Measurements from ENCODE around the gene NOTCH3. TPM values are rescaled to one million over a fixed set of nuclear protein-coding genes. Genes with fewer than 3 reads are reported as not detected.

NOTCH3 gene
- total RNA-seq, 1 experiment from 2014 or later = 44.7 TPM

DNA sequence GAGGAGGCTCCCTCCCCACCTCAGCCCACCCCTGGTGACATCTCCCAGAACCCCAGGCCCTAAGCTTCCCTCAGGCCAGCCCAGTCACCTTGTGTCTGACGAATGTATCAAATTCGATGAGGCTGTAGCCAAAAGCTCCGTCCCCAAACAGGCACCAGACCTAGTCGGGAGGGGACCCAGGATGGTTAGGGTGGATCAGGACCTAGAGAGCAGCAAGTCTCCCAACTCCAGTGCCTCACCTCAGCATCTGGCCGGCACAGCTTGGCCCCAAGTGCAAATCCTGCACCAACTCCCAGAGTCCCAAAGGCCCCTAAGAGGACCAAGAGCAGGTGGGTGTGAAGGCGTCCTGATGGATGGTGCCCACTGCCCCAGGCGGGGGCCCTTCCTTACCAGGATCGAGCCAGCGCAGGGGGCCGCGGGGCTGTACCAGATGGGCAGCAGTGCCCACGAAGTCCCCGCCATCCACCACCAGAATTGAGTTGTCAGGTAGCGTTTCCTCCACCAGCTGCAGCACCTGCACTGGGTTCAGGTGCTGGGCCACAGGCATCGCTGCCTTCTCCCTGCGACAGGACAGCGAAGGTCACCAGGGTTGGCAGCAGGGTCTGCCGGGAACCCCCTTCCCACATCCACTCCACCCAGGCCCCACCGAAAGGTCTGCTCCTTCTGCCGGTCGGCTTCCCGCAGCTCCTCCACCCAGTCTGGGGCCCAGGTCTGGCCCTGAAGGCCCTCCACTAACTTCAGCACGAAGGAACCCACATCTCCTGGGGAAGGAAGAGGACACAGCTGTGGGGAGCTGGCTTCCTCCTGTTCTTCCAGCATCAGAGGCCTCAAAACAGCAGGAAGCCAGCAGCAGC is 84.8 kb downstream of the NOTCH3 start:
- peaks cover 7% of the 10 kb centered on the region for H3K36me3 Mint-ChIP-seq (ENCODE audit: insufficient read depth, unreplicated experiment)
- no peak for DNase-seq
- no peaks in the 10 kb centered on the region for H3K27me3 Mint-ChIP-seq (ENCODE audit: unreplicated experiment)
- TF ChIP-seq, protein P1, sequence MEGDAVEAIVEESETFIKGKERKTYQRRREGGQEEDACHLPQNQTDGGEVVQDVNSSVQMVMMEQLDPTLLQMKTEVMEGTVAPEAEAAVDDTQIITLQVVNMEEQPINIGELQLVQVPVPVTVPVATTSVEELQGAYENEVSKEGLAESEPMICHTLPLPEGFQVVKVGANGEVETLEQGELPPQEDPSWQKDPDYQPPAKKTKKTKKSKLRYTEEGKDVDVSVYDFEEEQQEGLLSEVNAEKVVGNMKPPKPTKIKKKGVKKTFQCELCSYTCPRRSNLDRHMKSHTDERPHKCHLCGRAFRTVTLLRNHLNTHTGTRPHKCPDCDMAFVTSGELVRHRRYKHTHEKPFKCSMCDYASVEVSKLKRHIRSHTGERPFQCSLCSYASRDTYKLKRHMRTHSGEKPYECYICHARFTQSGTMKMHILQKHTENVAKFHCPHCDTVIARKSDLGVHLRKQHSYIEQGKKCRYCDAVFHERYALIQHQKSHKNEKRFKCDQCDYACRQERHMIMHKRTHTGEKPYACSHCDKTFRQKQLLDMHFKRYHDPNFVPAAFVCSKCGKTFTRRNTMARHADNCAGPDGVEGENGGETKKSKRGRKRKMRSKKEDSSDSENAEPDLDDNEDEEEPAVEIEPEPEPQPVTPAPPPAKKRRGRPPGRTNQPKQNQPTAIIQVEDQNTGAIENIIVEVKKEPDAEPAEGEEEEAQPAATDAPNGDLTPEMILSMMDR (IDR thresholded peaks at IDR 0.05; ENCODE audit: unreplicated experiment) = no peak
- intact Hi-C loops (cut with micrococcal nuclease; ENCODE audit: unreplicated experiment) = no loop called here
- no peak overlapping the region for H3K27ac Mint-ChIP-seq (ENCODE audit: unreplicated experiment)
- BruUV-seq (replicated peaks) = no TSS peak
- no peaks in the 10 kb centered on the region for H3K9me3 Mint-ChIP-seq (ENCODE audit: low read depth, unreplicated experiment)
- CTCF ChIA-PET = no interaction called here
- H3K4me3 Mint-ChIP-seq (ENCODE audit: low read depth, unreplicated experiment) = no peak overlapping the region
- H3K4me1 Mint-ChIP-seq (ENCODE audit: low read depth, unreplicated experiment) = no peaks in the 10 kb centered on the region

DNA sequence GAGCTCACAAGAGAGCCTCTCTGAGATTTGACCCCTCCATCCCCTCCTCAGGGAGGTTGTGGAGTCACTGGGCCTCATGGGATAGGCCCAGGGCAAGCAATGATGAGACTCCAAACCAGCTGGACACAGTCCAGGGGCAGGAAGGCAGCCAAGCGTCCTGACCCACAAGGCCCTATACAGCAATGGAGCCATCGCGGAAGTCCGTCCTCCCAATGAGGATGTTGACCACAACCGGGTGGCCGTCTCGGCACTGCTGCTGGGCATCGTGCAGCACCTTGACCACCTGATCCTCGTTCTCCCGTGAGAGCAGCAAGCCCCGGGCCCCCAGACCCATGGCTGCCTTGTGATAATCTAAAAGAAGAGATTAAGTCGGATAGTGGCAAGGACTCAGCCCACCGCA is 85.7 kb downstream of the NOTCH3 start:
- no TSS peak for BruUV-seq (replicated peaks)
- no peak for DNase-seq
- Mint-ChIP-seq H3K4me3 (ENCODE audit: low read depth, unreplicated experiment) (no peak overlapping the region), H3K4me1 (ENCODE audit: low read depth, unreplicated experiment) (no peaks in the 10 kb centered on the region), H3K27ac (ENCODE audit: unreplicated experiment) (no peak overlapping the region), H3K9me3 (ENCODE audit: low read depth, unreplicated experiment) (no peaks in the 10 kb centered on the region), H3K27me3 (ENCODE audit: unreplicated experiment) (no peaks in the 10 kb centered on the region), H3K36me3 (ENCODE audit: insufficient read depth, unreplicated experiment) (peaks cover 7% of the 10 kb centered on the region)
- CTCF ChIA-PET = no interaction called here
- intact Hi-C loops (cut with micrococcal nuclease; ENCODE audit: unreplicated experiment) = no loop called here
- TF ChIP-seq, protein P1 (IDR thresholded peaks at IDR 0.05; ENCODE audit: unreplicated experiment) = no peak

DNA sequence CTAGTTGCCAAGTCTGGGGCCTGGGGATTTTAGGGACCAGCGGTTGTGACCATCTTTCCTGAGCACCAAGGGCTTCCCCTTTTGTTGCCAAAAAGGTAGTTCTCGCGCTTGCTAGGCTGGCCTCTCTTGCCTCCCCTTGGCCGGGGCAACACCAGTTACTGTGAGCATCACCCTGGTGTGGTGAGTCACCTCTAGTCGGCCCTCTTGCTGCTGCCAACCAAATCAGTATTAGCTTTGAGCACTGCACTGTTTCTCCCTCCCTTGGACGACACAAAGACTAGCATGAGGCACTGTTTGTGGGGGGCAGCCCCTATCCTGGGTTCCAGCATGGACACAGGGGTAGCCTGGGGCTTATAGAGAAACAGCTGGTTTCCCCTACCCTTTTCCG is 86.6 kb downstream of the NOTCH3 start:
- no peaks in the 10 kb centered on the region for H3K4me1 Mint-ChIP-seq (ENCODE audit: low read depth, unreplicated experiment)
- H3K9me3 Mint-ChIP-seq (ENCODE audit: low read depth, unreplicated experiment) = no peaks in the 10 kb centered on the region
- H3K27me3 Mint-ChIP-seq (ENCODE audit: unreplicated experiment) = no peaks in the 10 kb centered on the region
- H3K36me3 Mint-ChIP-seq (ENCODE audit: insufficient read depth, unreplicated experiment) = peaks cover 7% of the 10 kb centered on the region
- no peak for DNase-seq
- CTCF ChIA-PET = no interaction called here
- H3K4me3 Mint-ChIP-seq (ENCODE audit: low read depth, unreplicated experiment) = no peak overlapping the region
- no peak overlapping the region for H3K27ac Mint-ChIP-seq (ENCODE audit: unreplicated experiment)
- intact Hi-C loops (cut with micrococcal nuclease; ENCODE audit: unreplicated experiment) = no loop called here
- BruUV-seq (replicated peaks) = no TSS peak
- TF ChIP-seq, protein P1 (IDR thresholded peaks at IDR 0.05; ENCODE audit: unreplicated experiment) = no peak

DNA sequence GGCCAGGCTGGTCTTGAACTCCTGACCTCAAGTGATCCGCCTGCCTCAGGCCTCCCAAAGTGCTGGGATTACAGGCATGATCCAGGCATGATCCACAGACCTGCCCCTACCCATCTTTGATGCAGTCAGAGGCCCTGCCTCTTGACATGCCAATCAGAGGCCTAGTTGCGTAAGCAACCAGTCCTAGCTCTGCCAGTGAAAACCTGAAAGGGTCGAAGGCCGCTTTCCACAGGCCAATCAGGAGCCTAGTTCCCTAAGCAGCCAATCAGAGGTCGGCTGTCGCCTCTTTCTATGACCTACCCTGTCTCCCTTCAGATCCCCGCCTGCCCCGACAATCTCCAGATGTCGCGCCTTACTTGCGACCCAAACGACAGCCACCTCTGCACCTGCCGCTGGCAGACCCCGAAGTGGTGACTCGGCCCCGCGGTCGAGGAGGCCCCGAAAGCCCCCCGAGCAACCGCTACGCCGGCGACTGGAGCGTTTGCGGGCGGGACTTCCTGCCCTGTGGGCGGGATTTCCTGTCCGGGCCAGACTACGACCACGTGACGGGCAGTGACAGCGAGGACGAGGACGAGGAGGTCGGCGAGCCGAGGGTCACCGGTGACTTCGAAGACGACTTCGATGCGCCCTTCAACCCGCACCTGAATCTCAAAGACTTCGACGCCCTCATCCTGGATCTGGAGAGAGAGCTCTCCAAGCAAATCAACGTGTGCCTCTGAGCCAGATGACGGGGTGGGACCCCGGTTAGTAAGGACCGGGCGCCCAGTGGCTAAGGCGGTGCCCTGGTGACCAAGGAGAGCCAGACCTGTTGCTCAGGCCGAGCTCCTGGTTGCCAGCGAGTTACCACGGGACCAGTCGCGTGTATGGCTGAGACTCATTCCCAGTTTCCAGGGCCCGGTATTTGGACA is 87.3 kb downstream of the NOTCH3 start:
- no peaks in the 10 kb centered on the region for H3K9me3 Mint-ChIP-seq (ENCODE audit: low read depth, unreplicated experiment)
- CTCF ChIA-PET = no interaction called here
- H3K4me1 Mint-ChIP-seq (ENCODE audit: low read depth, unreplicated experiment) = no peaks in the 10 kb centered on the region
- DNase-seq = no peak
- no peak overlapping the region for H3K4me3 Mint-ChIP-seq (ENCODE audit: low read depth, unreplicated experiment)
- TF ChIP-seq, protein P1 (IDR thresholded peaks at IDR 0.05; ENCODE audit: unreplicated experiment) = no peak
- no TSS peak for BruUV-seq (replicated peaks)
- no peak overlapping the region for H3K27ac Mint-ChIP-seq (ENCODE audit: unreplicated experiment)
- no peaks in the 10 kb centered on the region for H3K27me3 Mint-ChIP-seq (ENCODE audit: unreplicated experiment)
- peaks cover 4% of the 10 kb centered on the region for H3K36me3 Mint-ChIP-seq (ENCODE audit: insufficient read depth, unreplicated experiment)
- intact Hi-C loops (cut with micrococcal nuclease; ENCODE audit: unreplicated experiment) = no loop called here
